ENCODE results near the gene TTC39A.

- TF ChIP-seq CTCF (IDR thresholded peaks at IDR 0.05), result no peak
- no peak for TF ChIP-seq POLR2A (IDR thresholded peaks at IDR 0.05)
These were observed 29.5 kb upstream of the TTC39A start for GRCh38 chr1:51359879-51360278.
